ENCODE data around the gene RPN2.

- TF ChIP-seq EZH2 (IDR thresholded peaks at IDR 0.05) (no peak), MAX (IDR thresholded peaks at IDR 0.05) (no peak), POLR2AphosphoS5 (IDR thresholded peaks at IDR 0.05; ENCODE audit: low read depth, low read length) (no peak), CTCF (IDR thresholded peaks at IDR 0.05 in 2 of 3, conservative IDR thresholded peaks at IDR 0.05 in 1 of 3; ENCODE audit: borderline replicate concordance in 1 of 3, insufficient read depth in 1 of 3, low read depth in 2 of 3, low read length in 2 of 3) (no peak), JUND (IDR thresholded peaks at IDR 0.05) (no peak), YY1 (IDR thresholded peaks at IDR 0.05; ENCODE audit: extremely low read depth, insufficient replicate concordance, low read depth, low read length) (no peak), ZFX (IDR thresholded peaks at IDR 0.05) (no peak), POLR2A (IDR thresholded peaks at IDR 0.05; ENCODE audit: borderline replicate concordance, extremely low read depth, insufficient read depth, insufficient read length) (no peak), FOSL1 (IDR thresholded peaks at IDR 0.05; ENCODE audit: low read depth) (no peak), RAD21 (IDR thresholded peaks at IDR 0.05; ENCODE audit: low read depth) (no peak), SRF (IDR thresholded peaks at IDR 0.05; ENCODE audit: low read depth) (no peak)
Measured at GRCh38 chr20:37200926-37201826, 22.0 kb downstream of the RPN2 start.

Data from HCT116 (cell line).